HG03159 (cell line): ENCODE measurements around the gene RAB29.
A peak's percentile ranks its signal among the peaks of the same experiment; 100 is the strongest.

Source experiments
- ATAC-seq: cut with Tn5 transposase; IDR thresholded peaks from one replicate; pipeline ENCODE4 v1.9.1; 2021; ENCODE audit warnings: mild to moderate bottlenecking, moderate library complexity; ENCODE audit not compliant: unreplicated experiment

The RAB29 gene

DNA sequence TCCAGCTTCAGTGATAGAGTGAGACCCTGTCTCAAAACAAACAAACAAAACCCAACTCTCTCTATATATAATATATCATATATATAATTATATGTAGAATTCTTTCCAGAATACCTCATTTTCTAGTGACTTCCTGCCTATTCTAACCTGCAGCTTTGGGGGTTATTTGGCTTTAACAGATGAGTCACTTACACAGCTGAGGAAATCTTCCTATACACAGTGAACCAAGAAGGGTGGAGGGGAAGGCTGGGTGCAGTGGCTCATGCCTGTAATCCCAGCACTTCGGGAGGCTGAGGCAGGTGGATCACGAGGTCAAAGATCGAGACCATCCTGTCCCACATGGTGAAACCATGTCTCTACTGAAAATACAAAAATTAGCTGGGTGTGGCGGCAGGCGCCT lies 9.2 kb downstream of the RAB29 start:
- no peak for ATAC-seq

- ATAC-seq: no peak
Observed at GRCh38 chr1:205764578-205764977, 10.7 kb downstream of the RAB29 start.

- no peak for ATAC-seq
Observed at GRCh38 chr1:205763980-205764379, 11.3 kb downstream of the RAB29 start.

DNA sequence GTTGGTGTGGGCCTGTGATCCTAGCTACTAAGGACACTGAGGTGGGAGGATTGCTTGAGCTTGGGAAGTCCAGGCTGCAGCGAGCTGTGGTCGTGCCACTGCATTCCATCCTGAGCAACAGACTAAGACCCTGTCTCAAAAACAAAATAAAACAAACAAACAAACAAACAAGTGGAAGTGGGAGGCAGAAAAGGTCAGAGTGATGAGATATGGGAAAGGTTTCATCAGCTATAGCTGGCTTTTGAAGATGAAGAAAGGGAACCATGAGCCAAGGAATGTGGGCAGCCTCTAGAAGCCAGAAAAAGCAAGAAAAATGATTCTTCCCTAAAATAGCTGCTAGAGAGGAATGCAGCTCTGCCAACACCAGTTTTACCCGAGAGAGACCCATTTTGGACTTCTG lies 14.7 kb downstream of the RAB29 start:
- no peak for ATAC-seq

GRCh38 chr1:205756552-205756951 lies 18.7 kb downstream of the RAB29 start:
- ATAC-seq: no peak

GRCh38 chr1:205754857-205755256 lies 20.4 kb downstream of the RAB29 start:
- no peak for ATAC-seq

- ATAC-seq: no peak
Observed at GRCh38 chr1:205751036-205751651, 24.1 kb downstream of the RAB29 start.

DNA sequence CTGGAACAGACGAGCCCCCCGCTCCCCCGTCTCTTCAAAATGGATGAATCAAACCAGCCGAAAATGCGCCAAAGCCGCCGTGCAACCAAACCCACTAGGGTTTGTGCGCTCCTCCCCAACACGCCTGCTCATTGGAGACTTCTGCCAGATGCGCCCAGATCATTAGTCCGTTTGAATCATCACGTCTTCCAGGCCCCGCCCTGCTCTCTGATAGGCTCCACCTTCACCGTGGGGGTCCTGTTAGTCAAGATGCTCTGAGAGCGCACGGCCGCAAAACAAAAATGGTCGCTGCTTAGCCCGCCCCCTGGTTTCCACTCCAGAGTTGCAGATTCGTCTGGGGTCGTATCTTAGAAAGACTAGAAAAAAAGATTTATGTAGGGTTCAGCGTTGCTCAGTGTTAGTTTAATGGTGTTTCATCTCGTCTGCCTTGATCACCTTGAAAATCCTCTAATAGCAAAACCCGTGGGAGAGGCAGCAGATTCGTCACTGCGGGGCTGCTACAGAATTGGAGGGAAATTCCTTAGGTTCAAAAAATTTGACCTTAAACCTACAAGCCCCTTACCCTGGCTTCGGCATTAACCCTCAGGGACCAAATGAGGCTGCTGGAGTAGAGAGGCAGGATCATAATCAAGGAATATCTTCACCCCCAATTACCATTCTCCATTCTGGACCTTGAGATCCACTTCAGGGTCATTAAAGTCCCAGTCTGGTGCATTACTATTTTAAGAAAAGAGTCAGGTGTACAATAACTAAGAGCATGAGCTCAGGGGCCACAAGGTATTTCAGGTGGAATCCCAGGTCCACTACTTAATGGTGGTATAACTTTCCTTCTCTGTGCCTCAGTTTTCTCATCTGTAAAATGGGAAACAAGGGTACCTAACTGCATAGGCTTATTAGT lies 24.9 kb downstream of the RAB29 start, which contains the start of gene NUCKS1:
Gene NUCKS1 (minus strand): TSS at position 45 of the 898 bp plus-strand sequence. CDS start 209 bp downstream, outside the sequence.
- ATAC-seq: peak; percentile 73

DNA sequence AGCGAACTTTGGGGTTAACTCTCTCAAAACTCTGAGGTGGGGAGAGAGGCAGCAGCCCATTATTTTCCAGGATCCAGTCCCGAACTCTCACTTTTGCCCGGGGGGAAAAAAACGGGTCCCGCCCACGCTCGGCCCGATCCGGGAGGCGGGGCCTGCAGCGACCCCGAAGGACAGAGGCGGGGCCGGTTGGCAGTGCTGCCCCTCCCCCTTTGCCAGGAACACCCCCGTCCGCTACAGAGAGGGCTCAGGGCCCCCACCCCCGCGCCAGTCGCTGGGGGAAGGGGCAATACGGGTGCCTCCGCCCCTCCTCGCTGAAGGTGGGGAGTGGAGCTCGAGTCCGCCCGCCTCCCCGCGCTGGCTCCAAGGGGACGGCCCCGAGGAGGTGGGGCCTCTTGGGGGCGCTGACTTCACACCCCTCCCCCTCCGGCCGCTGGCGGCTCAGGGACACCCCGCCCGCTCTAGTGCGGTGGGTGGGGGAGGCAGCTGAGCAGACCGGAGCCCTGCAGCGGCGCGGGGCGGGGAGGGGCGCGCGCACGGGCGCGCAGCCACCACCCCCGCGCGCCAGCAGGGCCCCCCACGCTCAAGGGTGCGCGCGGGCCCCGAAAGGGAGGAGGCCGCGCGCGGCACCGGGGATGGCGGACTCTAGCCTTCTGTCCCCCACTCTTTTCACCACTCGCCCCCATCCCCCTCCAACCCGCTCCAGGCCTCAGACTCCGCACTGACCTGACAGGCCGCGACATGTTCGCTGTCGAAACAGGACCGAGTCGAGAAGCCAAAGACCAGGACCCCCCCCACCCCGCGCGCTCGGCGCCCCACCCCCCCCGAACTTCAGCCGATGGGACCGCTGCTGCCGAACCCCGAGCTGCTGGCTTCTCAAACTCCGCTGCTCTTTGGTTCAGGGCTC lies 25.8 kb downstream of the RAB29 start:
- peak; percentile 66 for ATAC-seq

DNA sequence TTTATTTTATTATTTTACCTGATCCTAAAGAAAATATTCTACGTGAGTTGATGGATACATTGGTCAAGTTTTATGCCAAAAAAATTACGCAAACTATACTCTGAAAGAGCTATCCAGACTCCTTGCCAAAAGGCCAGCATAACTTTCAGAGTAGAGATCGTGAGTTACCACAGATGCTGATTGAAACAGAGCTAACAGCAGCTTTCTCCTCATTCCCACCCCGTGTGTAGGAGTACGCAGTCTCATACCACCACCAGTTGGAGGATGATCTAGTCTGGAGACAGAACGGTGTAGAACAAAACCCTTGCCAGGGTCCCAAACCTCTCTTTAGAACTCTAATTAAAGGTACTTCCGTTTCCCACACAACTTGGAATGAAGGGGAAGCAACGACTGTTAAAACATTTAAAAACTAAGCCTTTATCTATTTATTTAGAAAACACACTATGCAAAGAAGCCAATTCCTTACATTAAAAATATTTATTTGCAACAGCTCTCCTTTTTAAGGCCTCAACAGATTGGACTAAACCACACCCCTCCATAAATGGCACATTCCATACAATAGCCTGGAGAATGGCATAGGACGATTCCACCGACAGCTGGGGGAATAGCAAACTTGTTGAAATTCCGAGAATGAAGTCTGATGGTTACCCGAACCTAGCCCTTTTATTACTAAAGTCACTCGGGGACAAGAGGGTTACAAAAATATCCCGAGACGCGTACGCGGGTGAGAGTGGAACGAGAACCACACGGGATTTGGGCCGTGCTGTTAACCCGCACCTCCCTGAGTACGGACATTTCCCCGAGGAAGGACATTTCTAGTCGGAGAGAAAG lies 26.7 kb downstream of the RAB29 start:
- peak; percentile 23 for ATAC-seq

GRCh38 chr1:205746757-205747412 lies 28.4 kb downstream of the RAB29 start:
- no peak for ATAC-seq

DNA sequence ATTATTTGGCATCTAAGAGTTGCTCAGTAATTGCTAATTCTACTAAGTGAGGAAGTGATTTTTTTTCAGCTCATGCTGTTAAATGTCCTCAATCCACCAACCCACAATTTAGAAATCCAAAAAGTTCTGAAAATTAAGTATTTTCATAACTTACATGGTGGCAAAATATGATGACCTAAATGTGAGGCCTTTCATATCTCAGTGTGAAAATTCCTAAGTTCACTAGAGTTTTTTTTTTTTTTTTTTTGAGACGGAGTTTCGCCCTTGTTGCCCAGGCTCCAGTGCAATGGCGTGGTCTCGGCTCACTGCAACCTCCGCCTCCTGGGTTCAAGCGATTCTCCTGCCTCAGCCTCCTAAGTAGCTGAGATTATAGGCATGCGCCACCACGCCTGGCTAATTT lies 30.9 kb downstream of the RAB29 start:
- ATAC-seq: no peak

- no peak for ATAC-seq
Observed at GRCh38 chr1:205743977-205744376, 31.3 kb downstream of the RAB29 start.

DNA sequence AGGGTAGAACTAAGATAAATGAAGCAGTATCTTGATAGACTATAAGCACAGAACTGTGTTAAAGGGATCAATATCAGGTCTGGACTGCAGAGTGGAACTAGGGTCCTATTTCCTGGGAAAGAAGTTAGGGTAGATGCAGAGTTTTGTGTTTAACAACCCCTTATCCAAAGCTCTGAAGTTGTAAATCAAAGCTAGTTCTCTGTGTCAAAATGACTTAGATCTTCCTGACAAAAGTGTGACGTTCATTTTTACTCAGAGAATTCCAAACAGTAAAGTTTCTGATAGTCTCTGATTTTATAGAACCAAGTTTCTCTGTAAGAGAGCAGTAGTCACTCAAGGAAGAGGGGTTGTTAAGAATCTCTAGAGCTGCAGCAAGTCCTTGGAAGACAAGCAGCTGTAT lies 33.6 kb downstream of the RAB29 start:
- ATAC-seq: no peak

DNA sequence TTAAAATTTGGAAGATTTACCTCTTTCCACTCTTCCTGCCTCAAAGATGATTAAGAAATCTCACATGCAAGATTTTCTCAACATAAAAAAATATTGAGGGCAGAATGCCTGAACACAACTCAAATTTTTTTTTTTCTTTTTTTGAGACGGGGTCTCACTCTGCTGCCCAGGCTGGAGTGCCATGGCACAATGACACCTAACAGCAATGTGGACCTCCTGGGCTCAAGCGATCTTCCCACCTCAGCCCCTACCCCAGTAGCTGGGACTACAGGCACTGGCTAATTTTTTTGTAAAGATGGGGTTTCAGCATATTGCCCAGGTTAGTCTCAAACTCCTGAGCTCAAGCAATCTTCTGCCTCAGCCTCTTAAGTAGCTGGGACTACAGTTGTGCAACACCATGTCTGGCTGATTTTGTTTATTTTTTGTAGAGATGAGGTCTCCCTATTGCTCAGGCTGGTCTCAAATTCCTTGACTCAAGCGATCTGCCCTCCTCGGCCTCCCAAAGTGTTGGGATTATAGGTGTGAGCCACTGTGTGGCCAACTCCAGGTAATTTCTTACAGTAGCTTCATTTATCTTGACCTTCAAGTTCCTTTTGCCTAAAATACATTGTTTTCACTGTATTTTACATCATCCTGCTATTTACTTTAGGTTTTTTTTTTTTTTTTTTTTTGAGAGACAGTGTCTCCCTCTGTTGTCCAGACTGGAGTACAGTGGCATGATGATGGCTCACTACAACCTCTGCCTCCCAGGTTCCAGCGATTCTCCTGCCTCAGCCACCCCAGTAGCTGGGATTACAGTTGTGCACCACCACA lies 35.7 kb downstream of the RAB29 start:
- no peak for ATAC-seq

GRCh38 chr1:205735218-205735617 lies 40.1 kb downstream of the RAB29 start:
- no peak for ATAC-seq

GRCh38 chr1:205733438-205734175 lies 41.7 kb downstream of the RAB29 start:
- no peak for ATAC-seq

- no peak for ATAC-seq
Observed at GRCh38 chr1:205729945-205730610, 45.2 kb downstream of the RAB29 start.
